Measurements from ENCODE around the gene SOX21. TPM values are rescaled to one million over a fixed set of nuclear protein-coding genes. Genes with fewer than 3 reads are reported as not detected.

Gene SOX21
- total RNA-seq, 3 donors from 2014 or later (not counting 1 experiment from before 2014, with no cell fraction given) = not detected

GRCh38 chr13:94700536-94700935, 11.8 kb downstream of the SOX21 start:
- DNase-seq = no peak
- no peak for TF ChIP-seq CTCF (IDR thresholded peaks at IDR 0.05)
- peaks cover 37% of the 10 kb centered on the region for H3K27me3 ChIP-seq (ENCODE audit: control insufficient read depth, insufficient read depth, low read length)

GRCh38 chr13:94700051-94700535, 12.3 kb downstream of the SOX21 start:
- Histone ChIP-seq H3K27ac (ENCODE audit: low read length) (no peak overlapping the region), H3K36me3 (ENCODE audit: control insufficient read depth, insufficient read depth, low read length) (no peaks in the 10 kb centered on the region), H3K4me1 (ENCODE audit: control insufficient read depth, insufficient read depth, low read length) (no peaks in the 10 kb centered on the region), H3K4me3 (ENCODE audit: low read length) (no peak overlapping the region), H3K9me3 (ENCODE audit: control insufficient read depth, insufficient read depth, low read length) (no peaks in the 10 kb centered on the region), H3K27me3 (ENCODE audit: control insufficient read depth, insufficient read depth, low read length) (peaks cover 33% of the 10 kb centered on the region)
- H3K9me3 Mint-ChIP-seq = peaks cover 0 to 2% of the 10 kb centered on the region in 2 donors
- H3K27me3 Mint-ChIP-seq (ENCODE audit: low read depth in 2 of 2) = peaks cover 59 to 83% of the 10 kb centered on the region in 2 donors
- peaks cover 9% of the 10 kb centered on the region for H3K36me3 Mint-ChIP-seq
- DNase-seq (no peak), ATAC-seq (no peak)
- 92% methylated on average over 3 of the region's 3 CpGs for WGBS (ENCODE audit: insufficient coverage)
- no peak overlapping the region for H3K4me3 Mint-ChIP-seq
- intact Hi-C loops (cut with micrococcal nuclease) = no loop called here
- no peak for TF ChIP-seq CTCF (IDR thresholded peaks at IDR 0.05)
- H3K4me1 Mint-ChIP-seq = no peaks in the 10 kb centered on the region
- no peak overlapping the region for H3K27ac Mint-ChIP-seq

More at GRCh38 chr13:94700536-94700935, 11.8 kb downstream of the SOX21 start:
- no peak overlapping the region for H3K4me3 Mint-ChIP-seq
- H3K4me3 ChIP-seq (ENCODE audit: low read length) = no peak overlapping the region
- H3K27me3 Mint-ChIP-seq (ENCODE audit: low read depth in 2 of 2) = peaks cover 60 to 86% of the 10 kb centered on the region in 2 donors
- no peak overlapping the region for H3K27ac ChIP-seq (ENCODE audit: low read length)
- H3K36me3 ChIP-seq (ENCODE audit: control insufficient read depth, insufficient read depth, low read length) = no peaks in the 10 kb centered on the region
- H3K4me1 Mint-ChIP-seq = no peaks in the 10 kb centered on the region
- ATAC-seq = no peak
- no peaks in the 10 kb centered on the region for H3K4me1 ChIP-seq (ENCODE audit: control insufficient read depth, insufficient read depth, low read length)
- no peak overlapping the region for H3K27ac Mint-ChIP-seq
- no peaks in the 10 kb centered on the region for H3K9me3 ChIP-seq (ENCODE audit: control insufficient read depth, insufficient read depth, low read length)
- WGBS (ENCODE audit: insufficient coverage) = 87% methylated on average over 3 of the region's 5 CpGs
- peaks cover 0 to 2% of the 10 kb centered on the region in 2 donors for H3K9me3 Mint-ChIP-seq
- peaks cover 9% of the 10 kb centered on the region for H3K36me3 Mint-ChIP-seq
- intact Hi-C loops (cut with micrococcal nuclease) = no loop called here

GRCh38 chr13:94696171-94696570, 16.2 kb downstream of the SOX21 start:
- no peak for ATAC-seq
- Mint-ChIP-seq H3K4me1 (no peaks in the 10 kb centered on the region), H3K36me3 (no peaks in the 10 kb centered on the region), H3K4me3 (no peak overlapping the region), H3K27ac (no peak overlapping the region), H3K27me3 (ENCODE audit: low read depth in 2 of 2) (peaks cover 38 to 59% of the 10 kb centered on the region in 2 donors), H3K9me3 (peaks cover 2% of the 10 kb centered on the region in 2 donors)
- WGBS (ENCODE audit: insufficient coverage) = no CpG with 5 or more reads among the region's 1 CpG
- peaks cover 7% of the 10 kb centered on the region for H3K27me3 ChIP-seq (ENCODE audit: control insufficient read depth, insufficient read depth, low read length)
- no peaks in the 10 kb centered on the region for H3K9me3 ChIP-seq (ENCODE audit: control insufficient read depth, insufficient read depth, low read length)
- no peak for TF ChIP-seq CTCF (IDR thresholded peaks at IDR 0.05)
- DNase-seq = no peak
- intact Hi-C loops (cut with micrococcal nuclease) = no loop called here
- no peaks in the 10 kb centered on the region for H3K4me1 ChIP-seq (ENCODE audit: control insufficient read depth, insufficient read depth, low read length)
- no peak overlapping the region for H3K4me3 ChIP-seq (ENCODE audit: low read length)
- H3K27ac ChIP-seq (ENCODE audit: low read length) = no peak overlapping the region
- no peaks in the 10 kb centered on the region for H3K36me3 ChIP-seq (ENCODE audit: control insufficient read depth, insufficient read depth, low read length)

GRCh38 chr13:94692030-94692429, 20.3 kb downstream of the SOX21 start:
- Mint-ChIP-seq H3K36me3 (no peaks in the 10 kb centered on the region), H3K27me3 (ENCODE audit: low read depth in 2 of 2) (peaks cover 13 to 37% of the 10 kb centered on the region in 2 donors), H3K4me1 (no peaks in the 10 kb centered on the region), H3K27ac (no peak overlapping the region), H3K9me3 (peaks cover 2% of the 10 kb centered on the region in 2 donors), H3K4me3 (no peak overlapping the region)
- TF ChIP-seq CTCF (IDR thresholded peaks at IDR 0.05) = no peak
- no peaks in the 10 kb centered on the region for H3K4me1 ChIP-seq (ENCODE audit: control insufficient read depth, insufficient read depth, low read length)
- intact Hi-C loops (cut with micrococcal nuclease) = no loop called here
- 81% methylated on average over 4 of the region's 4 CpGs for WGBS (ENCODE audit: insufficient coverage)
- no peak overlapping the region for H3K4me3 ChIP-seq (ENCODE audit: low read length)
- no peak overlapping the region for H3K27ac ChIP-seq (ENCODE audit: low read length)
- H3K36me3 ChIP-seq (ENCODE audit: control insufficient read depth, insufficient read depth, low read length) = no peaks in the 10 kb centered on the region
- DNase-seq (no peak), ATAC-seq (no peak)
- H3K27me3 ChIP-seq (ENCODE audit: control insufficient read depth, insufficient read depth, low read length) = no peaks in the 10 kb centered on the region
- H3K9me3 ChIP-seq (ENCODE audit: control insufficient read depth, insufficient read depth, low read length) = no peaks in the 10 kb centered on the region
